Measurements from ENCODE around the gene GPS2.
"Not testable (repeated sequence)": the region's sequence is repeated elsewhere in the genome, so short reads cannot be mapped to it uniquely, and the experiment has no call there.

The GPS2 gene

DNA sequence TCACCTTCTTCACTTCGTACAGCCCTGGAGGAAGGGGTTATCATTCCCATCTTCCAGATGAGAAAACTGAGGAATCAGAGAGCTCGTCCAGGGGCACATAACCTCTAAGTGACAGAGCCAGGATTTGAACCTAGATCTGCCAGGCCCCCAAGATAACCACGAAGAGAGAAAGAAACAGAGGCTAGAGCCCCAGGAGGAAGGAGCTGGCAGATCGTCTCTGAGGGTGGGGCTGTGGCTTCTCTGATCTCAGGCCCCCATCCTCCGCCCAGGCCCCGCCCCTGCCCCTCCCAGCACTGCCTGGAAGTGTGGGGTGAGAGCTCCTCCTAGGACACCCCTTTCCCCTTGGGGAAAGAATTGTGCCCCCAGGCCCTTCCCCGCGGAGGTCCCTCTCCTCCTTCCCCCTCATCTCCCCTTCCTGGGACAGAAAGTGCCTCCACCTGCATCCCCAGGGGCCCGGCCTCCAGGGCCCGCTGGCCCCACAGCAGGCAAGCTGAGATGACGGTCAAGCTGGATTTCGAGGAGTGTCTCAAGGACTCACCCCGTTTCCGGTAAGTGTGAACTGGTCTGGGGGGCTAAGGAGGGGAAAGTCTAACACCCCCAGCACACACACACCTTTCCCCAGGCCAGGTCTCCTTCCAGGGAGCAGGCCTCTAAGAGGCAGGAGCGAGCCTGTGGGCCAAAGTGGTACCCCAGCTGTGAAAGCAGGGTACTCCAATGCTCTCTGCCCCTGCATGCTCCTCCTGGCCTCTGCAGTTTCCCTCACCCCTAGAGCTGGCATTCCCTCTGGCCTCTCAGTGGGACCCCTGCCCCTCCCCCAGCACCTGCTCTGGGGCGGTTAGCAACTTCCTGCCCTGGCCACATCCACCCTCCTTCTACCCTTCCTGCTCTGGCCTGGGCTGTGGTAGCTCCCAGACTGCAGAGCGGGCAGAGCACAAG is 21.3 kb upstream of the GPS2 start, which contains the start of gene ACAP1:
Gene ACAP1, plus strand, starts transcription at position 290 of the 936 bp plus-strand sequence. Its CDS starts 206 bp downstream, at position 496.
- DNase-seq: no peak

DNA sequence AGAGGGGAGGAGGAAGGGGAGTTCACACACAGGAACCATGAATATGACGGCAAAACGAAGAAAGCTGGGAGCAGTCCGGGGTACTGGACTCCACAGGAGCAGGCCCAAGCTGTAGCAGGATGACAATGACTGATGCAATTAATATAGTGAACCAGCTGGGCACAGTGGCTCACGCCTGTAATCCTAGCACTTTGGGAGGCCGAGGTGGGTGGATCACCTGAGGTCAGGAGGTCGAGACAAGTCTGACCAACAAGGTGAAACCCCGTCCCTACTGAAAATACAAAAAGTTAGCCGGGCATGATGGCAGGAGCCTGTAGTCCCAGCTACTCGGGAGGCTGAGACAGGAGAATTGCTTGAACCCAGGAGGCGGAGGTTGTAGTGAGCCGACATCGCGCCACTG is 20.6 kb upstream of the GPS2 start:
- not testable (repeated sequence) for DNase-seq

GRCh38 chr17:7334938-7335538 is 19.9 kb upstream of the GPS2 start:
- no peak for DNase-seq

GRCh38 chr17:7332600-7333069 is 17.5 kb upstream of the GPS2 start:
- not testable (repeated sequence) for DNase-seq

- no peak for DNase-seq
Observed at GRCh38 chr17:7332111-7332510, 17.0 kb upstream of the GPS2 start.

DNA sequence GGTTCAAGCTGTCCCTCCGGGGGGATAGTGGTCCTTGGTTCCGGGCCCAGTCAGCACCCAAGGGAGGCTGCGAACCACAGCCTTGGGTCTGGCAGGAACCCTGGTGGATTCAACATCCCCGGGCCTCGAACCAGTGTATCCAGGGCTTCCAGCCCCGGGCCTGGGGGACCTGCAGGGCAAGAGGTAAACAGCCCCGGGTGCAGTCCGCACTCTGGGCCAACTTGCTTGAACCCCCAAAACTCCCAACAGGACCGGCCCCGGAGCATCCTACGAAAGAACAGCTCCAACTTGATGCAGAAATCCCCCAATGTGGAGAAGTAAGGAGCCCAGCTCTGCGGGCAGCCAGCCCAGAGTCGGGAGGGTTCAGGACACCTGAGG is 15.5 kb upstream of the GPS2 start:
- no peak for DNase-seq

- DNase-seq: peak; percentile 83
Observed at GRCh38 chr17:7329997-7330637, 15.0 kb upstream of the GPS2 start.

DNA sequence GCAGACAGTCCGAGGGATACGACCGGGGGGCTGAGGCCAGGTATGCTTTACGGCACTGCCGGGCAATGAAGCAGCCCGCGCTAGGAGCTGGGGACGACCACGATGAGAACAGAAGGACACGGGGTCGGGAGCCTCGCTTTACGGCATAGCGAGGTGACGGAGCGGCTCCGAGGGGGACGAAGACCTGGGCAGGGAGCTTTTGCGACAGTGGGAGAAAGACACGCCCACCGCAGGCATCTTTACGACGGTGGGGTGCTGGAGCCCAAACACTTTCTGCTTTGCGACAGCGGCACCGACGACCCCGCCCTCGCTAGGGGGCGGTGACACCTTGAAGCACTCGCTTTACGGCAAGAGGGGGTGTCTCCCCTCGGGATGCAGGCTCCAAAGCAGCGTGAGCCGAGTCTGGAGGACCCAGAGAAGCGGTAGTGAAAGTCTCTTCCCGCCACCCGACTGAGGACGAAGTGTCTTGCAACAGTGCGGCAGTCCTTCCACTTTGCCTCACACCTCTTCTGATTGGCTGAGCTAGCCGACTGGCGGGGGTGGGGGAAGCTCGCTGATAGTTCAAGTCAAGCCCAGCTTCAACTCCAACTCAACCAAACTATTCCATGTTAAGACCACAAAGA is 14.3 kb upstream of the GPS2 start:
- DNase-seq: peak; percentile 97

DNA sequence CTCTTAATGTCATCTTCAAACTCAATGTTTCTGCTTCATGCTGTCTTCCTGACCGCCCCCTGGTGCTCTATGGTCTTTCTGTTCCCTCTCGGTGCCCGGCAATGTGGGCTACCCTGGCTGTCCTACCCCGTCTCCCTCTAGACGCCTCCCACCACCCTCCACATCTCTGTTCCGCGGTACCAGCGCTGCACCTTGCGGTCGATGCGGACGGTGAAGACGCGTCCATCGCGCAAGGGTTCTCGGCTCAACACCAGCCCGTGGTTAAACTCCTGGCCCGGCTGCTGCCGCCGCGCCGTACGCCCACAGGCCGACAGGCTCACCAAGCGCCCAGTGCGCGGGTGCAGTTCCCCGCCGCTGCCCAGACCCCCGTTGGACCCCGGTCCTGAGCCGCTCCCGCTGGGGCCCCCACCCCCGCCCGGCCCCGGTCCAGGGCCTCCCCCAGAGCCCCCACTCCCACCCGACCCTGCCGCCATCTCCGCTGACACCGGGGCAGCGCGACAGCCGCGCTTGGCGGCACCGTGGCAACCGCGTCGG is 13.7 kb upstream of the GPS2 start, which contains the start of gene NEURL4:
Gene NEURL4, minus strand, starts transcription at position 496 of the 534 bp plus-strand sequence. Its CDS starts 23 bp downstream, at position 473.
- DNase-seq: no peak

DNA sequence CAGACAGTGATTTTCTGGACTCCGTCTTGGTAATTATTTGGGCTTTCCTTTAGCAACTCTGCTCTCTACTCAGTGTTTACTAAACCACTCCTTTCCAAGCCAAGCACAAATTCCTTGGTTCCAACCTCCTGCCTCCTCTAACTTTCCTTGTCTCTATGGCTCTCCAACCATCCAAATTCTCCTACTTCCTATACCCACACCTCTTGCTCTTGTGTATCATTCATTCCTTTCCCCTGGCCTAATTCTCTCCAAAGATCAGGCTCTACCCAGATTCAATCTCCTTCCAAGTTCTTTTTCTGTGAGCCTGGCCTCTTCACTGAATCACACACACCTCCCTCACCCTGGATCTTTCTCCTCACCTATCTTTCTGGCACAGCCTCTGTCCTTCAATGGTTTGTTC is 12.8 kb upstream of the GPS2 start:
- DNase-seq: no peak

DNA sequence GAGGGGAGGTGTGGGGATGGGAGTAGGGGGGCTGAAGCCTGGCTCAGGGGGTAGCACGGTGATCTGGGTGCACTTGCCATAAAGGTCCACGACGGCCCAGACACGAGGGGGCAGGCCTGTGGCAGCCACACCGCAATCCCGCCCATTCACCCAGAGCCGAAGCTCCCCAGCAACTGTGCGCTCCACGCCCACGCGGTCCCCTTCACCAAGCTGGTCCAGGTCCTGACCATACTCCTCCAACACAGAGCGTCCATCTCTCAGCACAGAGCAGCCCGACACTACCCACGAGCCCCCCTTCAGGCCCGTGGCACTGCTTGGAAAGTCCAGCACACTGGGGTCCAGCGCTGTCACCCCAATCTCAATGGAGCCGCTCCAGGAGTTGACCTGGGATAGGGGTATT is 12.3 kb upstream of the GPS2 start:
- no peak for DNase-seq

- DNase-seq: no peak
Observed at GRCh38 chr17:7327056-7327455, 11.9 kb upstream of the GPS2 start.

GRCh38 chr17:7326186-7326585 is 11.0 kb upstream of the GPS2 start:
- DNase-seq: no peak

GRCh38 chr17:7325031-7325528 is 9.9 kb upstream of the GPS2 start:
- DNase-seq: no peak

- no peak for DNase-seq
Observed at GRCh38 chr17:7324438-7324779, 9.2 kb upstream of the GPS2 start.

DNA sequence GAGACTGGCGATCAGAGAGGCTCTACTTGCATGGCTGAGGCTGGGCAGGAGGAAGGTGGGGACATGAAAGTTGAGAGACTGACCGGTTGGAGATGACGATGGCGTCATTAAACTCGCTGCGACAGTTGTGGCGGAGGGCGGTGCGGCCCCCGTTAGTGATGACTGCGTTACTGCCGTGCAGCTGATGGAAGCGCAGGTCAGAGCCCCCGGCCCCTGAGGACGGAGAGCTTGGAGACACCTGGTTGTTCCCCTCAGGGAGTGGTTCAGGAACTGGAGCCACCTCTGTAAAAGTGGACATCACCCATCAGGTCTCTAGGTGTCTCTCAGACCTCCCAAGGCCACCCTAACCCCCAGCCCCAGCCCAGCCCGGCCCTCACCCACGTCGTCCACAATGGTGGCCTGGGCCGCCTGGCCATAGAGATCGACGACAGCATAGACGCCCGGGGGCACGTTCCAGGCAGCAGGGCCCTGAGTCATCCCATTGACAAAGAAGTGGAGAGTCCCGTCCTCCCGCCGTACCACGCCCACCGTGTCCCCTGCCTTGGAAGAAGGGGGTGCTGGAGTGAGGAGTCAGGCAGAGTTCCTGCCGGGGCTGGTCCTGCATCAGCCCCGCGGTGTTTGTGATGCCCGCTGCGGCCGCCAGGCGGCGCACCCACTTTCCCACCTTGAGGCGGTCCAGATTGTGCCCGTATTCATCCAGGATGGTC is 8.7 kb upstream of the GPS2 start:
- no peak for DNase-seq

GRCh38 chr17:7322520-7323194 is 7.5 kb upstream of the GPS2 start:
- no peak for DNase-seq

DNA sequence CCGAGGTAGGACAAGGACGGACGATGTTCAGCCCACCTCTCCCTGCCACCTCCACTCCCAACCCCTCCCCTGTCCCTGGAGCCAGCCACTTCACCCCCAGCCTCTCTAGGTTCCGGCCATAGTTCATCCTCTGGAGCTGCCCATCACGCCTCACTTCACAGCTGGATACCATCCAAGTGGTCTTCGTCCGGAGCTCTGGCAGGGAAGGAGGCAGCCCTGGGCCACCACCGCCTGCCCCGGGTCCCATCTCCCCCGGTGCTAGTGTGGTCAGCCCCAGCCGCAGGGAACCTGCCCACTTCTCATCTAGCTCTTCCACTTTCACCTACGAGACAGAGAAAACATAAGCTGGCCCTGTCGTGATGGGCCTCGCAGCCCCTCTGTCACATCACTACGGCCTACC is 6.3 kb upstream of the GPS2 start:
- no peak for DNase-seq

- no peak for DNase-seq
Observed at GRCh38 chr17:7318121-7318860, 3.1 kb upstream of the GPS2 start.

GRCh38 chr17:7317161-7317803 is 2.1 kb upstream of the GPS2 start:
- no peak for DNase-seq

All from NCI-H2171 (cell line).